A549 (cell line): ENCODE data around the gene PCDH8.

ENCODE experiments used
- CBX2 ChIP-seq: fragments of 200-600 bp; sonication (generic); IDR thresholded peaks from 2 replicates; pipeline ENCODE4 v1.6.1; 2016; ENCODE audit warnings: low read depth, mild to moderate bottlenecking, borderline replicate concordance
- CEBPB ChIP-seq, 2 experiments: fragments of >200 bp in 1 of 2; sonication (Bioruptor Twin) in 1 of 2; formaldehyde crosslinking in 1 of 2; IDR thresholded peaks; 2 replicates each; pipeline ENCODE4 v1.6.1; 2012 to 2016
- EP300 ChIP-seq, 2 experiments: fragments of >200 bp; sonication (Bioruptor Twin); formaldehyde crosslinking; IDR thresholded peaks; 2 replicates in 1 of 2; 3 replicates in 1 of 2; pipeline ENCODE4 v1.6.1; 2016 to 2017
- FOSL2 ChIP-seq, 2 experiments: fragments of 450-650 bp in 1 of 2; fragments of >200 bp in 1 of 2; sonication (Bioruptor Twin) in 1 of 2; formaldehyde crosslinking; IDR thresholded peaks; 2 replicates each; pipeline versions ENCODE4 v1.5.0 to v1.6.1; 2016 to 2020; ENCODE audit warnings: mild to moderate bottlenecking in 1 of 2, moderate library complexity in 1 of 2
- KDM1A ChIP-seq: fragments of 200-600 bp; sonication (generic); IDR thresholded peaks from 2 replicates; pipeline ENCODE4 v1.6.1; 2016; ENCODE audit warnings: low read depth, mild to moderate bottlenecking
- NFE2L2 ChIP-seq: fragments of 150-350 bp; conservative IDR thresholded peaks from 2 replicates; pipeline ENCODE4 v1.6.1; 2014; ENCODE audit warnings: low read length
- NPAS2 ChIP-seq: fragments of 250-450 bp; sonication (Bioruptor Pico); IDR thresholded peaks from 2 replicates; pipeline ENCODE4 v1.8.0; 2022; ENCODE audit warnings: mild to moderate bottlenecking, moderate library complexity, borderline replicate concordance
- POLR2A ChIP-seq: IDR thresholded peaks from 2 replicates; pipeline ENCODE4 v1.6.1; 2012; ENCODE audit warnings: mild to moderate bottlenecking, low read length
- RAD21 ChIP-seq, 2 experiments: fragments of >200 bp in 1 of 2; sonication (Bioruptor Twin) in 1 of 2; formaldehyde crosslinking in 1 of 2; IDR thresholded peaks in 1 of 2; conservative IDR thresholded peaks in 1 of 2; 2 replicates in 1 of 2; 3 replicates in 1 of 2; pipeline ENCODE4 v1.6.1; 2012 to 2018; ENCODE audit warnings: inconsistent platforms in 1 of 2
- RCOR1 ChIP-seq: fragments of 150-350 bp; IDR thresholded peaks from 2 replicates; pipeline ENCODE4 v1.6.1; 2014; ENCODE audit warnings: antibody characterized with exemption, low read length, low read depth
- RFX5 ChIP-seq: fragments of 450-650 bp; IDR thresholded peaks from 2 replicates; pipeline ENCODE4 v1.7.1; 2014; ENCODE audit warnings: antibody characterized with exemption, mild to moderate bottlenecking, moderate library complexity
- TP53 ChIP-seq: fragments of 250-450 bp; sonication (Bioruptor Pico); IDR thresholded peaks from 2 replicates; pipeline ENCODE4 v1.5.0; 2021; ENCODE audit warnings: mild to moderate bottlenecking, moderate library complexity
- TF ChIP-seq, protein P1 (sequence below): fragments of >200 bp; sonication (Bioruptor Twin); formaldehyde crosslinking; IDR thresholded peaks from 3 replicates; pipeline ENCODE4 v1.5.1; 2016
- TF ChIP-seq, protein P2 (sequence below): IDR thresholded peaks from 2 replicates; pipeline ENCODE4 v1.6.1; 2012

DNA sequence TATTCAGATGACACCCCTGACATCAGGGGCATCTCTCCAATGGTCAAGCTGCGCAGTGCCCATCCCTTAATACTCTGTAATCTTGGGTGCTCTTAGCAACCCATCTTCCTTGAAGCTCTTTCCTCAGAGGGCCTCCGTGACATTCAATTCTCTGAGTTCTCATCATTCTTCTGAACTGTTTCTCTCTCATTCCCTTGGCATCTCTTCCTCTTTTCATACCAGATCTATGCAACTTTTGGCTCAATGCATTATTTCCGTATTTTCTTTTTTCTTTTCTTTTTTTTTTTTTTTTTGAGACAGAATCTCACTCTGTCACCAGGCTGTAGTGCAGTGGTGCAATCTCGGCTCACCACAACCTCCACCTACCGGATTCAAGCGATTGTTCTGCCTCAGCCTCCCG is 53.9 kb downstream of the PCDH8 start:
- TF ChIP-seq, protein P1, sequence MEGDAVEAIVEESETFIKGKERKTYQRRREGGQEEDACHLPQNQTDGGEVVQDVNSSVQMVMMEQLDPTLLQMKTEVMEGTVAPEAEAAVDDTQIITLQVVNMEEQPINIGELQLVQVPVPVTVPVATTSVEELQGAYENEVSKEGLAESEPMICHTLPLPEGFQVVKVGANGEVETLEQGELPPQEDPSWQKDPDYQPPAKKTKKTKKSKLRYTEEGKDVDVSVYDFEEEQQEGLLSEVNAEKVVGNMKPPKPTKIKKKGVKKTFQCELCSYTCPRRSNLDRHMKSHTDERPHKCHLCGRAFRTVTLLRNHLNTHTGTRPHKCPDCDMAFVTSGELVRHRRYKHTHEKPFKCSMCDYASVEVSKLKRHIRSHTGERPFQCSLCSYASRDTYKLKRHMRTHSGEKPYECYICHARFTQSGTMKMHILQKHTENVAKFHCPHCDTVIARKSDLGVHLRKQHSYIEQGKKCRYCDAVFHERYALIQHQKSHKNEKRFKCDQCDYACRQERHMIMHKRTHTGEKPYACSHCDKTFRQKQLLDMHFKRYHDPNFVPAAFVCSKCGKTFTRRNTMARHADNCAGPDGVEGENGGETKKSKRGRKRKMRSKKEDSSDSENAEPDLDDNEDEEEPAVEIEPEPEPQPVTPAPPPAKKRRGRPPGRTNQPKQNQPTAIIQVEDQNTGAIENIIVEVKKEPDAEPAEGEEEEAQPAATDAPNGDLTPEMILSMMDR = no peak
- no peak for TF ChIP-seq POLR2A
- no peak for TF ChIP-seq RCOR1
- TF ChIP-seq CBX2 = no peak
- TF ChIP-seq KDM1A = no peak
- no peak for TF ChIP-seq NPAS2 (CRISPR knock-in tag)
- no peak for TF ChIP-seq CEBPB (IDR thresholded peaks at IDR 0.05)
- TF ChIP-seq, protein P2, sequence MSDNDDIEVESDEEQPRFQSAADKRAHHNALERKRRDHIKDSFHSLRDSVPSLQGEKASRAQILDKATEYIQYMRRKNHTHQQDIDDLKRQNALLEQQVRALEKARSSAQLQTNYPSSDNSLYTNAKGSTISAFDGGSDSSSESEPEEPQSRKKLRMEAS = no peak
- TF ChIP-seq RFX5 = no peak
- TF ChIP-seq EP300 (IDR thresholded peaks at IDR 0.05) = no peak
- TF ChIP-seq TP53 (CRISPR knock-in tag) = no peak
- TF ChIP-seq RAD21 (conservative IDR thresholded peaks at IDR 0.05 in 1 of 2, IDR thresholded peaks at IDR 0.05 in 1 of 2) = no peak
- TF ChIP-seq NFE2L2 = no peak
- TF ChIP-seq FOSL2 (IDR thresholded peaks at IDR 0.05) = no peak
- no peak for TF ChIP-seq FOSL2 (CRISPR knock-in tag; IDR thresholded peaks at IDR 0.05)
